Measurements from ENCODE around the gene MVD. TPM values are rescaled to one million over a fixed set of nuclear protein-coding genes. Genes with fewer than 3 reads are reported as not detected.

MVD gene
- total and polyA plus RNA-seq, 2 experiments from 2014 or later: 95.3 to 149 TPM

DNA sequence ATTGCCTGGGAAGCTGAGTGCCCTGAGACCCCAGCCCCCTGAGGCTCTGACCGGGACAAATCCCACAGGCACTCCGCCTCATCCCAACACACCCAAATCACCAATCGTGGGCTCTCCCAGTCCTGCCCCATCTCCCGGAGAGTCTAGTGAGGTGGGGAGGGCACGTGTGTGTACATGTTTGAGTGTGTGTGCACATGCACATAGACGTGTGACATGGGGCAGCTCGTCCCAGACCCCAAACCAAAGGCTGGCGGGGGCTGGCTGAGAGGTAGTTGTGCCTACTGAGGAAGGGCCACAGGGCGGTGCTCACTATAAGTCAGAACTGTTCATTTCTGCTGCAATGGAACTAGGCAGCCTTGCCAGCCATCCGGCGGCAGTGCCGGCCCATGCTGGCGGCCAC lies 14.8 kb upstream of the MVD start (continued):
- TF ChIP-seq REST (IDR thresholded peaks at IDR 0.05; ENCODE audit: unreplicated experiment) (no peak), POLR2AphosphoS5 (IDR thresholded peaks at IDR 0.05; ENCODE audit: low read depth) (no peak), CREB1 (CRISPR knock-in tag; IDR thresholded peaks at IDR 0.05; ENCODE audit: low read depth) (no peak)

DNA sequence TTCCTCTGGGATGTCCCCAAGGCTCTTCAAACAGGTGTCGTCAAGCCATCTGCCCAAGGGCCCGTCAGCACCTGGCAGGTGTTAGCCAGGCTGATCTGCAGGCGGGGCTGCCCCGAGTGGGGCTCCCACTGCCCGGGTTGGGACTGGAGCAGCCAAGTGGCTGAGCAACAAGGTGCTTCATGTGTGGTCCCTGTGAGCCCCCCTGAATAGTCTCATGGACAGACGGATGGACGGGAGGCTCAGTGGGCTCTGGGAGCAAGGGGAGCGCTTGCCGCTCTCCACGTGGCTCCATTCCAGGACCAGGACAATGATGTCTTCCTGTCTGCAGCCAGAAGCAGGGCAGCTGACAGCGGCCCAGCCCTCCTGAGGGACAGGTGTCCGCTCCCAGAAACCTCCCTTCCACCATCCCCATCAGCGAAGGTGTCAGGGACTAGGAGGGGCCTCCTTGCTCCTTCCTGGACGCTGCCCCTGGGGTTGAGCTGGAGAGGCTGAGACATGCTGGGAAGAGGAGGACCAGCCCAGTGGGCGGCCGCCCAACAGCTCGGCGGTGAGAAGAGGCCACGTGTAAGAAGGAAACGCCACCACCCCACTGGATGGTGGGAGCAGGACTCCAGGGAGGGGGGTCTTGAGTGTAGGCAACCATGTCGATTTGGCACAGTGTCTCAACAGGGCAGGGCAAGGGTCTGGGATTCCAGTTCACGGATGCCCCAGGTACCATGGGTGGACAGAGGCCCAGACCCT lies 13.8 kb upstream of the MVD start:
- no peaks in the 10 kb centered on the region for H3K79me2 ChIP-seq (replicated peaks; ENCODE audit: insufficient read depth)
- H3F3A ChIP-seq (replicated peaks; ENCODE audit: low read depth): peaks cover 7% of the 10 kb centered on the region; the same call in 1 of the 2 replicates
- TF ChIP-seq, protein P1, sequence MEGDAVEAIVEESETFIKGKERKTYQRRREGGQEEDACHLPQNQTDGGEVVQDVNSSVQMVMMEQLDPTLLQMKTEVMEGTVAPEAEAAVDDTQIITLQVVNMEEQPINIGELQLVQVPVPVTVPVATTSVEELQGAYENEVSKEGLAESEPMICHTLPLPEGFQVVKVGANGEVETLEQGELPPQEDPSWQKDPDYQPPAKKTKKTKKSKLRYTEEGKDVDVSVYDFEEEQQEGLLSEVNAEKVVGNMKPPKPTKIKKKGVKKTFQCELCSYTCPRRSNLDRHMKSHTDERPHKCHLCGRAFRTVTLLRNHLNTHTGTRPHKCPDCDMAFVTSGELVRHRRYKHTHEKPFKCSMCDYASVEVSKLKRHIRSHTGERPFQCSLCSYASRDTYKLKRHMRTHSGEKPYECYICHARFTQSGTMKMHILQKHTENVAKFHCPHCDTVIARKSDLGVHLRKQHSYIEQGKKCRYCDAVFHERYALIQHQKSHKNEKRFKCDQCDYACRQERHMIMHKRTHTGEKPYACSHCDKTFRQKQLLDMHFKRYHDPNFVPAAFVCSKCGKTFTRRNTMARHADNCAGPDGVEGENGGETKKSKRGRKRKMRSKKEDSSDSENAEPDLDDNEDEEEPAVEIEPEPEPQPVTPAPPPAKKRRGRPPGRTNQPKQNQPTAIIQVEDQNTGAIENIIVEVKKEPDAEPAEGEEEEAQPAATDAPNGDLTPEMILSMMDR (conservative IDR thresholded peaks at IDR 0.05; ENCODE audit: low read depth in 2 of 2): no peak
- TF ChIP-seq ZNF114 (CRISPR knock-in tag; IDR thresholded peaks at IDR 0.05) (no peak), CREB1 (CRISPR knock-in tag; IDR thresholded peaks at IDR 0.05; ENCODE audit: low read depth) (no peak), JUNB (IDR thresholded peaks at IDR 0.05; ENCODE audit: unreplicated experiment) (no peak), POLR2AphosphoS5 (IDR thresholded peaks at IDR 0.05; ENCODE audit: low read depth) (no peak)
- H3K27ac ChIP-seq (ENCODE audit: low read depth): no peak overlapping the region
- no peak overlapping the region for H3K4me3 Mint-ChIP-seq
- no peak for ATAC-seq
- no peaks in the 10 kb centered on the region for H3K9me3 Mint-ChIP-seq
- H3K36me3 ChIP-seq (ENCODE audit: insufficient read depth): no peaks in the 10 kb centered on the region; the same call in 1 of the 2 replicates
- no peaks in the 10 kb centered on the region for H3K27me3 ChIP-seq (ENCODE audit: insufficient read depth)
- no peak overlapping the region for H3K4me2 ChIP-seq
- peaks cover 5% of the 10 kb centered on the region; the same call in 1 of the 2 replicates for H3K4me1 ChIP-seq (ENCODE audit: insufficient read depth)
- H3K9me2 ChIP-seq (ENCODE audit: insufficient read depth): no peaks in the 10 kb centered on the region
- peaks cover 15% of the 10 kb centered on the region for H3K27me3 Mint-ChIP-seq (ENCODE audit: insufficient read depth, low read depth, poor library complexity)
- no peak overlapping the region for H3K27ac Mint-ChIP-seq
- H2AFZ ChIP-seq: no peak overlapping the region
- H3K36me3 Mint-ChIP-seq (ENCODE audit: low read depth): peaks cover 3% of the 10 kb centered on the region; the same call in 2 of the 3 replicates
- H3K4me1 Mint-ChIP-seq: peaks cover 6% of the 10 kb centered on the region; the same call in 2 of the 3 replicates
- DNase-seq (ENCODE audit: low spot score): no peak
- H4K20me1 ChIP-seq (replicated peaks; ENCODE audit: insufficient read depth): peaks cover 1% of the 10 kb centered on the region; the same call in 1 of the 2 replicates
- no peak overlapping the region for H3K4me3 ChIP-seq

All from GM23338 (cell line).